GM18499 (cell line): Measurements from ENCODE around the gene ATP1A2.
"Not testable (repeated sequence)": the region's sequence is repeated elsewhere in the genome, so short reads cannot be mapped to it uniquely, and the experiment has no call there.

Source experiments
- ATAC-seq: cut with Tn5 transposase; IDR thresholded peaks from one replicate; pipeline ENCODE4 v1.9.1; 2021; ENCODE audit warnings: moderate number of reproducible peaks; ENCODE audit not compliant: insufficient read depth, unreplicated experiment

The ATP1A2 gene

GRCh38 chr1:160122978-160123495 is 7.5 kb downstream of the ATP1A2 start:
- ATAC-seq: no peak

- ATAC-seq: no peak
Observed at GRCh38 chr1:160123726-160124125, 8.2 kb downstream of the ATP1A2 start.

GRCh38 chr1:160124705-160125478 is 9.3 kb downstream of the ATP1A2 start:
- ATAC-seq: no peak

GRCh38 chr1:160125746-160126145 is 10.2 kb downstream of the ATP1A2 start:
- no peak for ATAC-seq

- ATAC-seq: not testable (repeated sequence)
Observed at GRCh38 chr1:160126342-160126741, 10.8 kb downstream of the ATP1A2 start.

- no peak for ATAC-seq
Observed at GRCh38 chr1:160127381-160127780, 11.8 kb downstream of the ATP1A2 start.

- no peak for ATAC-seq
Observed at GRCh38 chr1:160127865-160128523, 12.4 kb downstream of the ATP1A2 start.

- no peak for ATAC-seq
Observed at GRCh38 chr1:160128636-160129035, 13.1 kb downstream of the ATP1A2 start.

GRCh38 chr1:160129046-160129445 is 13.5 kb downstream of the ATP1A2 start:
- ATAC-seq: no peak

- no peak for ATAC-seq
Observed at GRCh38 chr1:160129558-160129957, 14.0 kb downstream of the ATP1A2 start.

GRCh38 chr1:160129966-160130365 is 14.4 kb downstream of the ATP1A2 start:
- ATAC-seq: no peak

GRCh38 chr1:160130486-160130885 is 14.9 kb downstream of the ATP1A2 start:
- no peak for ATAC-seq

GRCh38 chr1:160130939-160131338 is 15.4 kb downstream of the ATP1A2 start:
- no peak for ATAC-seq

- ATAC-seq: no peak
Observed at GRCh38 chr1:160131803-160132565, 16.4 kb downstream of the ATP1A2 start.

GRCh38 chr1:160133990-160134770 is 18.6 kb downstream of the ATP1A2 start:
- ATAC-seq: no peak

GRCh38 chr1:160134791-160135572 is 19.4 kb downstream of the ATP1A2 start:
- ATAC-seq: no peak

GRCh38 chr1:160136121-160136925 is 20.8 kb downstream of the ATP1A2 start:
- ATAC-seq: no peak

- ATAC-seq: no peak
Observed at GRCh38 chr1:160136926-160137200, 21.3 kb downstream of the ATP1A2 start.
